IMR-90 (cell line): ENCODE results near the gene SLC38A9. TPM values are rescaled to one million over a fixed set of nuclear protein-coding genes. Genes with fewer than 3 reads are reported as not detected.

Experiments
- ATAC-seq: fragments of 200-7000 bp; cut with Tn5 transposase; 2 replicates; pipeline ENCODE4 v1.9.1; 2020; ENCODE audit warnings: low read depth, mild to moderate bottlenecking, moderate library complexity
- BruUV-seq: library from RNA; stranded (reverse); fragments of 400-500 nt; replicated peaks from 2 replicates; lab custom pipeline; 2021; lab: Mats Ljungman, UMichigan
- CTCF ChIA-PET: fragments of 300-600 bp; formaldehyde crosslinking; extraction: SDS; loops from one replicate; lab custom pipeline; 2021; ENCODE audit warnings: antibody characterized with exemption; lab: Yijun Ruan, JAX
- POLR2A ChIA-PET: fragments of 300-600 bp; sonication (Branson Sonifier 250); formaldehyde crosslinking; loops from one replicate; lab custom pipeline; 2022; ENCODE audit warnings: antibody characterized with exemption; ENCODE audit not compliant: unreplicated experiment; lab: Charles Lee
- DNase-seq: peaks from one replicate; pipeline ENCODE4 v3.0.0; 2013
- H2AFZ ChIP-seq: replicated peaks from 2 replicates; pipeline ENCODE3; 2013; ENCODE audit warnings: low read length, mild to moderate bottlenecking; ENCODE audit not compliant: poor library complexity
- H2AK5ac ChIP-seq: 2 replicates; pipeline ENCODE4 v1.6.1; 2013; ENCODE audit warnings: low read depth, low read length, inconsistent platforms
- H2AK9ac ChIP-seq: replicated peaks from 2 replicates; pipeline ENCODE3; 2013; ENCODE audit warnings: mild to moderate bottlenecking, low read depth, low read length, moderate library complexity; ENCODE audit not compliant: poor library complexity
- H2BK120ac ChIP-seq: 2 replicates; pipeline ENCODE4 v1.6.1; 2013; ENCODE audit warnings: low read depth, low read length, inconsistent platforms
- H2BK15ac ChIP-seq: 3 replicates; pipeline ENCODE4 v1.6.1; 2013; ENCODE audit warnings: low read depth, low read length, inconsistent platforms
- H2BK20ac ChIP-seq: 2 replicates; pipeline ENCODE4 v1.6.1; 2013; ENCODE audit warnings: low read depth, mild to moderate bottlenecking, inconsistent platforms, low read length, moderate library complexity
- H2BK5ac ChIP-seq: 2 replicates; pipeline ENCODE4 v1.6.1; 2013; ENCODE audit warnings: mild to moderate bottlenecking, low read depth, low read length, inconsistent platforms; ENCODE audit not compliant: poor library complexity, severe bottlenecking
- H3K14ac ChIP-seq: replicated peaks from 2 replicates; pipeline ENCODE4 v1.6.1; 2013; ENCODE audit warnings: low read depth, low read length, inconsistent platforms
- H3K18ac ChIP-seq: 2 replicates; pipeline ENCODE4 v1.6.1; 2013; ENCODE audit warnings: low read depth, low read length, control low read depth
- H3K23ac ChIP-seq: 2 replicates; pipeline ENCODE4 v1.6.1; 2013; ENCODE audit warnings: low read depth, low read length, inconsistent platforms
- H3K27ac ChIP-seq: 2 replicates; pipeline ENCODE4 v1.5.1; 2013; ENCODE audit warnings: mild to moderate bottlenecking, control low read depth, low read length; ENCODE audit not compliant: insufficient read depth
- H3K27me3 ChIP-seq: 2 replicates; pipeline ENCODE4 v1.6.1; 2013; ENCODE audit warnings: low read length; ENCODE audit not compliant: control insufficient read depth, insufficient read depth
- H3K36me3 ChIP-seq: 2 replicates; pipeline ENCODE4 v1.6.1; 2013; ENCODE audit warnings: low read length, mixed read lengths; ENCODE audit not compliant: control insufficient read depth, insufficient read depth
- H3K4ac ChIP-seq: 2 replicates; pipeline ENCODE4 v1.6.1; 2013; ENCODE audit warnings: low read depth, low read length, inconsistent platforms
- H3K4me1 ChIP-seq: 2 replicates; pipeline ENCODE4 v1.6.1; 2013; ENCODE audit warnings: low read length, mixed read lengths; ENCODE audit not compliant: control insufficient read depth, insufficient read depth
- H3K4me2 ChIP-seq: 2 replicates; pipeline ENCODE4 v1.6.1; 2013; ENCODE audit warnings: low read depth, mild to moderate bottlenecking, control low read depth, low read length, moderate library complexity
- H3K4me3 ChIP-seq: 2 replicates; pipeline ENCODE4 v1.5.1; 2013; ENCODE audit warnings: low read depth, mild to moderate bottlenecking, control low read depth, low read length, moderate library complexity; ENCODE audit not compliant: insufficient read depth
- H3K56ac ChIP-seq: 2 replicates; pipeline ENCODE4 v1.6.1; 2013; ENCODE audit warnings: low read length, inconsistent platforms; ENCODE audit not compliant: insufficient read depth; ENCODE audit errors: extremely low read depth
- H3K79me1 ChIP-seq, 2 experiments: 2 replicates each; pipeline ENCODE4 v1.6.1; 2013; ENCODE audit warnings: low read length in 2 of 2, inconsistent platforms in 1 of 2, low read depth in 1 of 2
- H3K9ac ChIP-seq: 2 replicates; pipeline ENCODE4 v1.6.1; 2013; ENCODE audit warnings: low read depth, low read length, control low read depth
- H3K9me1 ChIP-seq: 2 replicates; pipeline ENCODE4 v1.6.1; 2013; ENCODE audit warnings: low read length, inconsistent platforms; ENCODE audit not compliant: insufficient read depth
- H3K9me3 ChIP-seq: 2 replicates; pipeline ENCODE4 v1.6.1; 2013; ENCODE audit warnings: low read length; ENCODE audit not compliant: control insufficient read depth, insufficient read depth
- H4K20me1 ChIP-seq: 2 replicates; pipeline ENCODE4 v1.6.1; 2013; ENCODE audit warnings: low read length, inconsistent platforms; ENCODE audit not compliant: insufficient read depth
- H4K5ac ChIP-seq: 2 replicates; pipeline ENCODE4 v1.6.1; 2013; ENCODE audit warnings: mild to moderate bottlenecking, low read depth, low read length, control low read depth
- H4K8ac ChIP-seq, 2 experiments: 2 replicates each; pipeline ENCODE4 v1.6.1; 2013; ENCODE audit warnings: low read depth in 2 of 2, low read length in 2 of 2, control low read depth in 1 of 2, inconsistent platforms in 1 of 2
- H4K91ac ChIP-seq: 2 replicates; pipeline ENCODE4 v1.6.1; 2013; ENCODE audit warnings: low read depth, low read length, inconsistent platforms; ENCODE audit not compliant: insufficient read depth
- CEBPB ChIP-seq: IDR thresholded peaks from 2 replicates; pipeline ENCODE4 v1.6.1; 2012; ENCODE audit warnings: low read depth, low read length, improper control_type of control experiment
- CHD1 ChIP-seq: IDR thresholded peaks from 2 replicates; pipeline ENCODE4 v1.6.1; 2012; ENCODE audit warnings: low read depth, low read length, improper control_type of control experiment
- FOS ChIP-seq: fragments of 150-350 bp; IDR thresholded peaks from 2 replicates; pipeline ENCODE4 v1.6.1; 2016; ENCODE audit warnings: low read depth, low read length
- POLR2A ChIP-seq: IDR thresholded peaks from 2 replicates; pipeline ENCODE4 v1.6.1; 2012; ENCODE audit warnings: mild to moderate bottlenecking, low read depth, low read length
- whole genome bisulfite sequencing, 2 experiments: methylation state at CpG; one replicate each; pipeline versions ENCODE4 v1.1.5 to v1.1.7; 2013; ENCODE audit warnings: missing lambda C conversion rate in 2 of 2; ENCODE audit not compliant: insufficient read length in 1 of 2; ENCODE audit errors: extremely low coverage in 2 of 2; 5-methylcytosine and 5-hydroxymethylcytosine counted together
- dilution Hi-C: fragments of 300-500 bp; cut with HindIII; formaldehyde crosslinking; loops from one replicate; pipeline ENCODE4 v1.14.3; 2018; ENCODE audit warnings: low sequenced_read_pairs; ENCODE audit not compliant: unreplicated experiment
- in situ Hi-C: fragments of 300-500 bp; cut with MboI; formaldehyde crosslinking; loops from 3 replicates; pipeline ENCODE4 v1.14.3; 2019; ENCODE audit warnings: low sequenced_read_pairs, inconsistent platforms, mixed read lengths
- intact Hi-C: fragments of 100-400 bp; cut with micrococcal nuclease; formaldehyde crosslinking; loops from 2 replicates; pipeline ENCODE4 v1.10.0; 2022
- polyA plus RNA-seq, 3 experiments: library from polyadenylated mRNA; depleted of rRNA; stranded (reverse); fragments of >200 nt; gene quantifications; 2 replicates each; pipeline ENCODE4 v1.2.3, GENCODE V29; 2012; ENCODE audit warnings: low replicate concordance in 1 of 3
- total RNA-seq: library from RNA; depleted of rRNA; stranded (reverse); fragments of >200 nt; gene quantifications from 2 replicates; pipeline ENCODE4 v1.2.3, GENCODE V29; 2012
- TF ChIP-seq, protein P1 (sequence below): fragments of 150-350 bp; IDR thresholded peaks from 2 replicates; pipeline ENCODE4 v1.6.1; 2017; ENCODE audit warnings: mild to moderate bottlenecking, antibody characterized with exemption, low read length, low read depth

Gene SLC38A9
- total and polyA plus RNA-seq, 2 of the 4 experiments (the other 2 are of a cell fraction): 10.5 to 24.2 TPM

DNA sequence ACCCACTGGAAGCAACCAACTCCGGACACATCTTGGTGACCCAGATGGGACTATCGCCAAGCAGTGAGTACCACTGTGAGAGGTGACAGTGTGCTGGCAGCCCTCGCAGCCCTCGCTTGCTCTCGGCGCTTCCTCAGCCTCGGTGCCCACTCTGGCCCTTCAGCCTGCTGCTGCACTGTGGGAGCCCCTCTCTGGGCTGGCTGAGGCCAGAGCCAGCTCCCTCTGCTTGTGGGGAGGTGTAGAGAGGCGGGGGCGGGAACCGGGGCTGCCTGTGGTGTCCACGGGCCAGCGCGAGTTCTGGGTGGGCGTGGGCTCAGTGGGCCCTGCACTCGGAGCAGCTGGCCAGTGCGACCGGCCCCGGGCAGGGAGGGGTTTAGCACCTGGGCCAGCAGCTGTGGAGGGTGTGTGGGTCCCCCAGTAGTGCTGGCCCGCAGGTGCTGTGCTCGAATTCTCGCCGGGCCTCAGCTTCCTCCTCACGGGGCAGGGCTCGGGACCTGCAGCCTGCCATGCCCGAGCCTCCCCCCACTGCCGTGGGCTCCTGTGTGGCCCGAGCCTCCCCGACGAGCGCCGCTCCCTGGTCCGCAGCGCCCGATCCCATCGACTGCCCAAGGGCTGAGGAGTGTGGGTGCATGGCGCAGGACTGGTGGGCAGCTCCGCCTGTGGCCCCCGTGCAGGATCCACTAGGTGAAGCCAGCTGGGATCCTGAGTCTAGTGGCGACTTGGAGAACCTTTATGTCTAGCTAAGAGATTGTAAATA, 98.8 kb downstream of the SLC38A9 start:
- Histone ChIP-seq H4K20me1 (no peaks in the 10 kb centered on the region), H3K18ac (no peak overlapping the region), H3K23ac (no peak overlapping the region), H3K4me3 (no peak overlapping the region), H3K56ac (no peak overlapping the region), H3K4me2 (no peak overlapping the region), H3K9me1 (no peaks in the 10 kb centered on the region), H3K14ac (no peak overlapping the region), H3K4me1 (no peaks in the 10 kb centered on the region), H2BK15ac (no peak overlapping the region), H2AFZ (no peak overlapping the region), H3K79me1 (no peaks in the 10 kb centered on the region), H2AK5ac (no peak overlapping the region), H3K27ac (no peak overlapping the region), H2BK5ac (no peak overlapping the region), H3K9ac (no peak overlapping the region), H3K27me3 (no peaks in the 10 kb centered on the region), H3K9me3 (no peaks in the 10 kb centered on the region), H2BK120ac (no peak overlapping the region), H4K5ac (no peak overlapping the region), H3K4ac (no peak overlapping the region), H2AK9ac (no peak overlapping the region), H3K36me3 (no peaks in the 10 kb centered on the region), H2BK20ac (no peak overlapping the region), H4K91ac (no peak overlapping the region), H4K8ac (no peak overlapping the region)
- intact Hi-C loops: no loop called here
- WGBS, 2 experiments: 99% methylated on average over 12 of the region's 39 CpGs; no CpG with 5 or more reads in 1 of the 2 experiments
- ChIA-PET CTCF (no interaction called here), POLR2A (no interaction called here)
- ATAC-seq: no peak
- no peak for DNase-seq
- TF ChIP-seq, protein P1, sequence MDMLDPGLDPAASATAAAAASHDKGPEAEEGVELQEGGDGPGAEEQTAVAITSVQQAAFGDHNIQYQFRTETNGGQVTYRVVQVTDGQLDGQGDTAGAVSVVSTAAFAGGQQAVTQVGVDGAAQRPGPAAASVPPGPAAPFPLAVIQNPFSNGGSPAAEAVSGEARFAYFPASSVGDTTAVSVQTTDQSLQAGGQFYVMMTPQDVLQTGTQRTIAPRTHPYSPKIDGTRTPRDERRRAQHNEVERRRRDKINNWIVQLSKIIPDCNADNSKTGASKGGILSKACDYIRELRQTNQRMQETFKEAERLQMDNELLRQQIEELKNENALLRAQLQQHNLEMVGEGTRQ: no peak
- TF ChIP-seq POLR2A (no peak), CEBPB (no peak), CHD1 (no peak), FOS (no peak)
- no TSS peak for BruUV-seq
- dilution Hi-C loops: no loop called here
- in situ Hi-C loops: no loop called here
